Measurements from ENCODE around the gene DENND1A. TPM values are rescaled to one million over a fixed set of nuclear protein-coding genes. Genes with fewer than 3 reads are reported as not detected.

The DENND1A gene
- total RNA-seq, 2 donors from 2014 or later = 17.8 to 36.6 TPM

DNA sequence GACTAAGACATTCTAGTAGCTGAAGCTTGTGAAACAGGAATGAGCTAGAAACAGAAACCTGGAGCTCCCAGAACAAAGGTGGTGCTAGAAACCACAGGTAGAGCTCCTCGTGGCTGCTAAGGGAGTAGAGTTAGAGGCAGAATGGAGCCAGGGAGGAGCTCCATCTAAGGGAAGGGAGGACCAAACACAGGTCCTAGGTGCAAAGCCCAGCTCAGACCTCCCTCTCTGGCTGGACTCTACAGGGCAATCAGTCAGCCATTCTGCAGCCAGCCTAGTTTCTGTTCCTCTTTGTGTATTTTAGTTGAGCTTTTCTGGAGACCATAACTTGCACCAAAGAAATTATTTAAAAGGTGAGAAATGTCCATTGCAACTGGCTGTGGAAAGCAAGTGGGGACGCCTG lies 503.5 kb downstream of the DENND1A start:
- Histone ChIP-seq H3K4me3 (no peak overlapping the region), H3K9me3 (peaks cover 5% of the 10 kb centered on the region), H3K27ac (no peak overlapping the region), H3K4me1 (ENCODE audit: control insufficient read depth in 1 of 2, low read depth in 2 of 2) (no peaks in the 10 kb centered on the region), H3K36me3 (peaks cover 5% of the 10 kb centered on the region), H3K27me3 (replicated peaks; ENCODE audit: insufficient read depth) (no peaks in the 10 kb centered on the region)
- ATAC-seq (ENCODE audit: insufficient number of reproducible peaks, low FRiP score, low read depth) (no peak), DNase-seq (ENCODE audit: low spot score) (no peak)
- TF ChIP-seq, protein P1, sequence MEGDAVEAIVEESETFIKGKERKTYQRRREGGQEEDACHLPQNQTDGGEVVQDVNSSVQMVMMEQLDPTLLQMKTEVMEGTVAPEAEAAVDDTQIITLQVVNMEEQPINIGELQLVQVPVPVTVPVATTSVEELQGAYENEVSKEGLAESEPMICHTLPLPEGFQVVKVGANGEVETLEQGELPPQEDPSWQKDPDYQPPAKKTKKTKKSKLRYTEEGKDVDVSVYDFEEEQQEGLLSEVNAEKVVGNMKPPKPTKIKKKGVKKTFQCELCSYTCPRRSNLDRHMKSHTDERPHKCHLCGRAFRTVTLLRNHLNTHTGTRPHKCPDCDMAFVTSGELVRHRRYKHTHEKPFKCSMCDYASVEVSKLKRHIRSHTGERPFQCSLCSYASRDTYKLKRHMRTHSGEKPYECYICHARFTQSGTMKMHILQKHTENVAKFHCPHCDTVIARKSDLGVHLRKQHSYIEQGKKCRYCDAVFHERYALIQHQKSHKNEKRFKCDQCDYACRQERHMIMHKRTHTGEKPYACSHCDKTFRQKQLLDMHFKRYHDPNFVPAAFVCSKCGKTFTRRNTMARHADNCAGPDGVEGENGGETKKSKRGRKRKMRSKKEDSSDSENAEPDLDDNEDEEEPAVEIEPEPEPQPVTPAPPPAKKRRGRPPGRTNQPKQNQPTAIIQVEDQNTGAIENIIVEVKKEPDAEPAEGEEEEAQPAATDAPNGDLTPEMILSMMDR (IDR thresholded peaks at IDR 0.05) = no peak

DNA sequence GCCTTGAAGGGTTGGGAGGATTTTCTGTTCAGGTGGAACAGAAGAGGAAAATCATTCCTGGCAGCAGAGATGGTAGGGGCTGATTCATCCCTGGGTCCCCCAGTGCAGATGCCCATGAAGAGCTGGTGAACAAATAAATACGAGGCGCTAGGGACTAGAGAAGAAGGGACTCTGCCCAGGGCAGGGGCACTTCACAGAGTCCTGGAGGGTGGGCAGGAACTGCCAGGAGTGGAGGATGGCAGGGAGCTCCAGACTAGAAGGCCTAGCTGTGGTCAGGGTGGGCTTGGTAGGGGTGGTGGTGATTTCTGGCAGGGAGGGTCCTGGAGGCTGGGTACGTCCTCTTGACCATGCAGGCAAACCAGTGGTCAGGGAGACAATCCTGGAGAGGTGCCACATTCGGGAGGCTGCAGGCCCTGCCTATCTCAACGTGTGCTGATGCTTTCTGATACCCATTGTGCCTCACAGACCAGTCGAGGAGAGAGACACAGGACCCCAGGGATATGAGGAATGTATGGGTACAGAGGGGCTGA lies 504.0 kb downstream of the DENND1A start:
- no peak for ATAC-seq (ENCODE audit: insufficient number of reproducible peaks, low FRiP score, low read depth)
- DNase-seq (ENCODE audit: low spot score) = no peak
- Histone ChIP-seq H3K4me3 (no peak overlapping the region), H3K36me3 (peaks cover 5% of the 10 kb centered on the region), H3K9me3 (peaks cover 5% of the 10 kb centered on the region), H3K4me1 (ENCODE audit: control insufficient read depth in 1 of 2, low read depth in 2 of 2) (no peaks in the 10 kb centered on the region), H3K27me3 (replicated peaks; ENCODE audit: insufficient read depth) (no peaks in the 10 kb centered on the region), H3K27ac (no peak overlapping the region)
- TF ChIP-seq, protein P1 (IDR thresholded peaks at IDR 0.05) = no peak

DNA sequence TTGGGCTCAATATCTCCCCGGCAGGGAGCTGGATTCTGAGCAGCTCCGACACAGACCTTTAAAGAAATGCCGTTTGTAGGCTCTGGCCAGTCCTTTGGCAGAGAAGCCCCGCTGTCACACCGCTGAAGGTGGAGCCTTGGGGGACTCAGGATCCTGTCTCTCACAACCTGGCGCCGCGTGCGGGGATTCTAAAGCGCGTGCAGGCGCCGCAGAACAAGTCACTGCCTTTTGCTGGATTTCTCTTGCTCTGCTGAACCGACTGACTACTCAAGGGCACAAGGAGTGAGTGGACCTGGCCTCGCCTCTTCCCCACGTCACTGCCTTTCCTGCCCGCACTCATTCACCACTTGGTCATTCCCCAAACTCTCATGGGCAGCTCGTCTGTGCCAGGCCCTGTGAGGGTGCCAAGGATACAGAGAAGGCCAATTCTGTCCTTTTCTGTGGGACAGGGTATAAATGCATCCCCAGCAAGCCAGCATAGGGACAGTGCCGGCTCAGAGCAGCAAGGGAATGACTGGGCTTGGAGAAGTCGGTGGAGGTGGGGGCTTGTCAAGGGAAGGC lies 504.6 kb downstream of the DENND1A start:
- Histone ChIP-seq H3K4me3 (no peak overlapping the region), H3K27ac (no peak overlapping the region), H3K27me3 (replicated peaks; ENCODE audit: insufficient read depth) (no peaks in the 10 kb centered on the region), H3K9me3 (peaks cover 5% of the 10 kb centered on the region), H3K4me1 (ENCODE audit: control insufficient read depth in 1 of 2, low read depth in 2 of 2) (no peaks in the 10 kb centered on the region), H3K36me3 (peaks cover 5% of the 10 kb centered on the region)
- DNase-seq (ENCODE audit: low spot score) (no peak), ATAC-seq (ENCODE audit: insufficient number of reproducible peaks, low FRiP score, low read depth) (no peak)
- TF ChIP-seq, protein P1 (IDR thresholded peaks at IDR 0.05) = no peak

DNA sequence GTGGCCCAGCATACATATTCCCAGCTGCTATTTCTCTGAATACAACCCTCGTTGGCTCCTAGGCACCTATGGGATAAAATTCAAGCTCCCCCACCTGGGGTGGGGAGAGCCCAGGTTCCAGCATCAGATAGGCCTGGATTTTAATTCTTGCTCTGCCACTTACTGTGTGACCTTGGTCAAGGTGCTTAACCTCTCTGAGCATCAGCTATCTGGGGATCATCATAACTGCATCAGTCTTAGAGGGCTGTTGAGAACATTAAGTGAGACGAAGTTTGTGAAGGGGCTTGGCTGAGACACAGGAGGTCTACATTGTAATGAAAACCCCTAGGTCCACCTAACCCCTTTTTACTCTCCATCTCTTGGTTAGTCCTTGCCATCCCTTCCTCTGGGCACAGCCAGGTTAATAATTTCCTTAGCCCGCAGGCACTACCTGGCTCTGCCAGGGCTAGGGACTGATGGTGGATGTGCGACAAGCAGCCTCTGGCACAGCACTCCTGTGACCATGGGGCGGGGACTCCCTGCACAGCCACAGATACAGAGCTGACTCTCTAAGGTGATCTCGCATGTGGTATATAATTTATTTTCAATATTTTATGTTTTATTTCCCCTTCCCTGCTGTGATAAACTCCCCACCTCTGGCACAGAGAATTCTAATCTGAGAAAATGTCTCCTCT lies 505.2 kb downstream of the DENND1A start:
- no peak for ATAC-seq (ENCODE audit: insufficient number of reproducible peaks, low FRiP score, low read depth)
- H3K4me3 ChIP-seq = no peak overlapping the region
- peaks cover 5% of the 10 kb centered on the region for H3K9me3 ChIP-seq
- DNase-seq (ENCODE audit: low spot score) = no peak
- TF ChIP-seq, protein P1 (IDR thresholded peaks at IDR 0.05) = no peak
- no peaks in the 10 kb centered on the region for H3K4me1 ChIP-seq (ENCODE audit: control insufficient read depth in 1 of 2, low read depth in 2 of 2)
- no peak overlapping the region for H3K27ac ChIP-seq
- no peaks in the 10 kb centered on the region for H3K27me3 ChIP-seq (replicated peaks; ENCODE audit: insufficient read depth)
- H3K36me3 ChIP-seq = peaks cover 5% of the 10 kb centered on the region

DNA sequence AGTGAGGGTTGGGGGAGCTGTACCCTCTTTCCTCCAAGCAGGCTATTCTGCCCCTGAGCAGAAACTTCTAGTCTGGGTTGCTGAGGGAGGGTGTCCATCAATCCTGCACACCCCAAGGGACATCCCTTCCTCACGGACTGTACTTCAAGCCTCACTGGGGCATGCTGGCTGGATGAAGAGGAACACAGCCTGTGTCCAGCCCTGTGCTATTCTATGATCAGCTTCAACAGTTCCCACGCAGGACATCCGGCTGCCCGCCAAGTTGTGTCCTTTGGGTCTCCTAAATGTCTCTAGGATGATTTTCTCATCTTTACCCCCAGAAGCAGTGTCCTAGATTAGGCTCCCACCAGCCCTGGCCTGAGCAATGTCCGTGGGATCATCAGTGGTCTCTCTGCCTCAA lies 505.8 kb downstream of the DENND1A start:
- ATAC-seq (ENCODE audit: insufficient number of reproducible peaks, low FRiP score, low read depth) = no peak
- Histone ChIP-seq H3K27me3 (replicated peaks; ENCODE audit: insufficient read depth) (no peaks in the 10 kb centered on the region), H3K4me1 (ENCODE audit: control insufficient read depth in 1 of 2, low read depth in 2 of 2) (no peaks in the 10 kb centered on the region), H3K4me3 (no peak overlapping the region), H3K27ac (no peak overlapping the region), H3K9me3 (peaks cover 3% of the 10 kb centered on the region), H3K36me3 (peaks cover 5% of the 10 kb centered on the region)
- TF ChIP-seq, protein P1 (IDR thresholded peaks at IDR 0.05) = no peak
- no peak for DNase-seq (ENCODE audit: low spot score)

All from thoracic aorta (tissue), 2 donors.